Endothelial cell (in vitro differentiated cells): ENCODE measurements around the gene TMEFF1. TPM values are rescaled to one million over a fixed set of nuclear protein-coding genes. Genes with fewer than 3 reads are reported as not detected.

ENCODE experiments used
- DNase-seq: peaks from one replicate; pipeline ENCODE4 v3.0.0; 2021; ENCODE audit warnings: low spot score
- H3K27ac Mint-ChIP-seq: one replicate; pipeline ENCODE4 v1.8.0; 2021; ENCODE audit warnings: mixed read lengths, inconsistent platforms; ENCODE audit not compliant: unreplicated experiment
- H3K27me3 Mint-ChIP-seq: one replicate; pipeline ENCODE4 v1.8.0; 2021; ENCODE audit warnings: mild to moderate bottlenecking, moderate library complexity, mixed read lengths, inconsistent platforms; ENCODE audit not compliant: unreplicated experiment
- H3K36me3 Mint-ChIP-seq: one replicate; pipeline ENCODE4 v1.8.0; 2021; ENCODE audit warnings: mild to moderate bottlenecking, low read depth, mixed read lengths, inconsistent platforms; ENCODE audit not compliant: unreplicated experiment
- H3K4me1 Mint-ChIP-seq: one replicate; pipeline ENCODE4 v1.8.0; 2021; ENCODE audit warnings: mild to moderate bottlenecking, mixed read lengths, inconsistent platforms; ENCODE audit not compliant: unreplicated experiment
- H3K4me3 Mint-ChIP-seq: one replicate; pipeline ENCODE4 v1.8.0; 2021; ENCODE audit warnings: mild to moderate bottlenecking, mixed read lengths, inconsistent platforms; ENCODE audit not compliant: unreplicated experiment
- H3K9me3 Mint-ChIP-seq: one replicate; pipeline ENCODE4 v1.8.0; 2021; ENCODE audit warnings: mixed read lengths, inconsistent platforms; ENCODE audit not compliant: unreplicated experiment
- total RNA-seq: library from RNA; stranded (reverse); fragmentation: NEBNext Ultra II Directional; extraction: Animal tissue kit (Norgen Biotek cat#: 25700); gene quantifications from one replicate; pipeline ENCODE4 v1.2.1, GENCODE V29; 2021; ENCODE audit not compliant: unreplicated experiment
- TF ChIP-seq, protein P1 (sequence below): fragments of 200-600 bp; sonication (generic); IDR thresholded peaks from one replicate; pipeline ENCODE4 v1.5.0; 2021; ENCODE audit warnings: antibody characterized with exemption; ENCODE audit not compliant: unreplicated experiment

The TMEFF1 gene
- total RNA-seq, 1 donor from 2014 or later = 45.8 TPM

DNA sequence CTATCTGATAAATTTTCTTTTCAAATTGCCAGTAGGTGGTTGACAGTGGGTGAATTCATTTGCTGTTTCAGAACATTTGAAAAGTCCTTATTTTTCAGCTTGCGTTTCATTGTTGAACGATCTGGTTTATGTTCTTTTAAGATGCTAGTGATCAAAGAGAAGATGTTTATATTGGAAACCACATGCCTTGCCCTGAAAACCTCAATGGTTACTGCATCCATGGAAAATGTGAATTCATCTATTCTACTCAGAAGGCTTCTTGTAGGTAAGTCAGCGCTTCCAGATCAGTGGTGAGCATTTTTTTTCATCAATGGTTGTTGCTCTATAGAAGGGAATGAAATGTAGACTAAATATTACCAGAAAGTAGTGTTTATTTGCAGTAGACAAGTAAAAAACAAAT is 88.3 kb downstream of the TMEFF1 start:
- no peak overlapping the region for H3K4me3 Mint-ChIP-seq
- H3K27me3 Mint-ChIP-seq = peaks cover 2% of the 10 kb centered on the region
- TF ChIP-seq, protein P1, sequence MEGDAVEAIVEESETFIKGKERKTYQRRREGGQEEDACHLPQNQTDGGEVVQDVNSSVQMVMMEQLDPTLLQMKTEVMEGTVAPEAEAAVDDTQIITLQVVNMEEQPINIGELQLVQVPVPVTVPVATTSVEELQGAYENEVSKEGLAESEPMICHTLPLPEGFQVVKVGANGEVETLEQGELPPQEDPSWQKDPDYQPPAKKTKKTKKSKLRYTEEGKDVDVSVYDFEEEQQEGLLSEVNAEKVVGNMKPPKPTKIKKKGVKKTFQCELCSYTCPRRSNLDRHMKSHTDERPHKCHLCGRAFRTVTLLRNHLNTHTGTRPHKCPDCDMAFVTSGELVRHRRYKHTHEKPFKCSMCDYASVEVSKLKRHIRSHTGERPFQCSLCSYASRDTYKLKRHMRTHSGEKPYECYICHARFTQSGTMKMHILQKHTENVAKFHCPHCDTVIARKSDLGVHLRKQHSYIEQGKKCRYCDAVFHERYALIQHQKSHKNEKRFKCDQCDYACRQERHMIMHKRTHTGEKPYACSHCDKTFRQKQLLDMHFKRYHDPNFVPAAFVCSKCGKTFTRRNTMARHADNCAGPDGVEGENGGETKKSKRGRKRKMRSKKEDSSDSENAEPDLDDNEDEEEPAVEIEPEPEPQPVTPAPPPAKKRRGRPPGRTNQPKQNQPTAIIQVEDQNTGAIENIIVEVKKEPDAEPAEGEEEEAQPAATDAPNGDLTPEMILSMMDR = no peak
- no peak overlapping the region for H3K27ac Mint-ChIP-seq
- H3K36me3 Mint-ChIP-seq = peaks cover 10% of the 10 kb centered on the region
- DNase-seq = no peak
- no peaks in the 10 kb centered on the region for H3K9me3 Mint-ChIP-seq
- no peaks in the 10 kb centered on the region for H3K4me1 Mint-ChIP-seq

DNA sequence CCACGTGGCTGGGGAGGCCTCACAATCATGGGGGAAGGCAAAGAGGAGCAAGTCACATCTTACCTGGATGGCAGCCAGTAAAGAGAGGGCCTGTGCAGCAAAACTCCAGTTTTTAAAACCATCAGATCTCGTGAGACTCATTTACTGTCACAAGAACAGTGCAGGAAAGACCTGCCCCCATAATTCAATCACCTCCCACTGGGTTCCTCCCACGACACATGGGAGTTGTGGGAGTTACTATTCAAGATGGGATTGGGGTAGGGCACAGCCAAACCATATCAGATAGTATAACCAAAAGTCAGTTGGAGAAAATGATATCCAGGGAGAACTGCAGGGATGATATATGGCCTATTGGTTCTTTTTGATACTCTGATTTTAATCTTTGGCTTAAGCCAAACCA is 94.9 kb downstream of the TMEFF1 start:
- no peak overlapping the region for H3K4me3 Mint-ChIP-seq
- H3K9me3 Mint-ChIP-seq = no peaks in the 10 kb centered on the region
- no peak overlapping the region for H3K27ac Mint-ChIP-seq
- no peaks in the 10 kb centered on the region for H3K27me3 Mint-ChIP-seq
- H3K4me1 Mint-ChIP-seq = no peaks in the 10 kb centered on the region
- no peak for DNase-seq
- peaks cover 24% of the 10 kb centered on the region for H3K36me3 Mint-ChIP-seq
- TF ChIP-seq, protein P1 = no peak

DNA sequence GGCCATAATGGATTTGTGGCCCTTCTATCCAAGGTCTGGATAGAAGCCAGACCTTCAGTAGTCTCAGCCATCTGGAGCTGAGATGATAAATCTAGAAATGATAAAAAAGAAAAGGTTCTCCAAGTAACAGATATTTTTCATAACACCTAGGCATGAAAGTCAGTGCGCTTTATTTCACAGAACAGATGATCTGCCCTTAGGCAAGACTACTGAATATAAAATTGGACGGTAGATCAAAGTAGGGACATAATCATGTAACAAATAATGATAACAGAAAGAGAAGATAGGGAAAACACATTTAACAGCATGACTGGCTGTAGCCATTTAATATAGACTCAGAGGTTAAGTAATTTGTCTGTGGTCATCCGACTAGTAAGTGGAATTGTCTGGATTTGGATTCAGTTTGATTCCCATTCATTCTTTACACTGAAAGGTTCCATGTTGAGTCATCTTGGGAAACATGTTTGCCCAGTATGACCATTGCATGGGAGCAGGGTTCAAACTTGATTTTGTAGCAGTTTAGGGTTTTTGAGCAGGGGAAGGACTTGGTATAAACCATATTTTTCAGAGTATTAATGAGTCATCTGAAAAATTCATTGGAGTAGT is 100.8 kb downstream of the TMEFF1 start:
- Mint-ChIP-seq H3K36me3 (peaks cover 34% of the 10 kb centered on the region), H3K4me3 (no peak overlapping the region), H3K27me3 (peaks cover 2% of the 10 kb centered on the region), H3K9me3 (no peaks in the 10 kb centered on the region), H3K27ac (no peak overlapping the region), H3K4me1 (no peaks in the 10 kb centered on the region)
- no peak for DNase-seq
- TF ChIP-seq, protein P1 = no peak

DNA sequence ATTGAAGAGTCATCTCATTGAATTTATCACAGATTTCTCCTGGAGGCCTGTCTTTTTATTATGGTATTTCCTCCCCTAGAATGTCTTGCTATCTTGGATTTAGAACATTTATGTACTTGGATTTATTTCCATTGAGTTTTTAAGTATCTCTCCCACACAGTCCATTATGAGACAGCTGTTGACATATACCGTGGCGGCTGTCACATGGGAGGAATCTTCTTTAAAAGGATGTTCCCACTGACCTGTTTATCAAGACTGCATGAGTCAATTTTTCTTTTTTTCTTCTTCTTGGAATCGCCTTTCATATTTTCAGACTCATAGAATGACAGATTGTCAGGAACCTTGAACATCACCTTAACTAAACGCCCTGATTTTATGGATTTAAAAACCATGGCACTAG is 102.1 kb downstream of the TMEFF1 start:
- Mint-ChIP-seq H3K9me3 (no peaks in the 10 kb centered on the region), H3K4me1 (no peaks in the 10 kb centered on the region), H3K27ac (no peak overlapping the region), H3K27me3 (peaks cover 2% of the 10 kb centered on the region), H3K36me3 (peaks cover 27% of the 10 kb centered on the region), H3K4me3 (no peak overlapping the region)
- TF ChIP-seq, protein P1 = no peak
- no peak for DNase-seq

DNA sequence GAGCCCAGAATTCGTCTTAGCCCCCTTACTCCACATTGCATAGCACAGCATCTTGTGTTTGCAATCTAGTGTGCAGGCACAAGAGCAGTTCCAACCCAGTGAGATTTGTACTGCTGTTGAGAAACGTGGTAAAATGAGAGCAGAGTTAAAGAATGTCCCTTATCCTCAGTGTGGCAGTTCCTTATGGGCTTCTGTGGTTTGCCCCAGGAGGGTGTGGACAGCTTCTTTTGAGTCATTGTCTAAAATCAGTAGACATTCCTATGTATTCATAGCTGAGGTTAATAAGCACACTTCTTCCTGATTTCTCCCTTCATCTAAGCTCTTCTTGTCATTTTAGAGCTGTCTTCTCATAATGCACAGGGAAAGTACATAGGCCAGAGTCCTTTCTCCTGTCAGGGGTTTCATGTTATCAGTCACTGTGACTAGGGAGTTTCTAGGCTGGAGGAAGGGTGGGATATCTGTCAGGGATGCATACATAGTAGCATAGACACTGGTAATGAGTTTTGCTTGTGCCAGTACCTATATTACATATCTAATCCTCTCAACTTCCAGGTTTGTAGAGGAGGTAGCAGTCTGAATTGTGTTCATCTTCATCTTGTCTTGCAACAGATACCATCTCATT is 102.9 kb downstream of the TMEFF1 start:
- DNase-seq = no peak
- Mint-ChIP-seq H3K4me1 (no peaks in the 10 kb centered on the region), H3K36me3 (peaks cover 22% of the 10 kb centered on the region), H3K9me3 (no peaks in the 10 kb centered on the region), H3K4me3 (no peak overlapping the region), H3K27me3 (peaks cover 2% of the 10 kb centered on the region), H3K27ac (no peak overlapping the region)
- TF ChIP-seq, protein P1 = no peak
